Urothelium cell line (cell line): ENCODE measurements around the gene PHLPP1.

ENCODE experiments used
- DNase-seq: peaks from one replicate; pipeline ENCODE4 v3.0.0; 2011; ENCODE audit warnings: low spot score, mixed read lengths
- FAIRE-seq: peaks from 2 replicates; lab custom pipeline; 2011; peaks lifted over from hg19 to GRCh38; lab: Jason Lieb, UNC

The PHLPP1 gene

DNA sequence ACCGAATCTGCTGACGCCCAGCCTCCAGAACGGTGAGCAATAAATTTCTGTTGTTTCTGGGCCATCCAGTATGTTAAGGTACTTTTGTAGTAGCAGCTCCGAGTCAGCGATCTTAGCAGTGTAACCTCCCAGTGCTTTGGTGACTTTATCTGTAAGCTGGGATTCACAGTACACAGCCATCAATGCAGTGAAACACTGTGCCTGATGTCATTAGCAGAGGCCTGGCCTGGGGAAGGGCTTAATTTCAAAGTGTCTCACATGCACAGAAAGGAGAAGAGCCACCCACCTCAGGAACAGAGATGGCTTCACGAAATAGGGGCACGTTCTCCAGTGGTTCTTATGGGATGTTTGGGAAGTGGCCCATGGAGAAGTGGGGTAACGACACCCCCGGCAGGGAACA, 281.2 kb downstream of the PHLPP1 start:
- no peak for DNase-seq
- no peak for FAIRE-seq

DNA sequence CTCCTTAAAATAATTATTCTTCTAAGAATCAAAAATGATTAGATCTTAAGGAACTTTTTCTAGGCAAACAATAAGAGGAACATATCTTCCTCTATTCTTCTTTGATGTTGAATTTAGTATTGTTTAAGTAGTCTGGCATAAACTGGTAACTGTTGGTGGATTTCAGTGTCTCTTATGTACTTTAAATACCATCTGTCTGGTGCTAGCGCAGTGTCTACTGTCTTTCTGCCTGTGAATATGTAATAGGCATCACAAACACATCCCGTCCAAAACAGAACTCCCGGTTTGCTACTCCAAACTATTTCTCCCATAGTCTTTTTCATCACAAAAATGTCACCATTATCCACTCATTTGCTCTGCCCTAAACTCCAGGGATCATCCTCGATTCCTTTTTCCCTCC, 281.7 kb downstream of the PHLPP1 start:
- DNase-seq (no peak), FAIRE-seq (no peak)

DNA sequence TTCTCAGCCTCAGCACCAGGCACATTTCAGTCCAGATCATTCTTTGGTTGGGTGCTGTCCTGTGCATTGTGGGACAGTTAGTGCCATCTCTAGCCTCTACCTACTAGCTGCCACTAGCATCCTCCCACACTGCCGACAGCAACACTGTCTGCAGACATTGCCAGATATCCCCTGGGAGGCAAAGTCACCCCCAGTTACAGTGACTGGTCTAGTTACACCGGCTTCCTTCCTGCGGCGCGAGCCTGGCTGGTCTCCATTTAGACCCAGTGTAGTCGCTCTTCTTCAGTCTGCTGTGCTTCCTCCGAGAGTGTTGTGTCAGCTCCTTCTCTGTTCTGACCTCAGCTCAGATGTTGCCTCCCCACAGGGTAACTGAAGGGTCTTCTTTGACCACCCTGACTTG, 283.1 kb downstream of the PHLPP1 start:
- no peak for DNase-seq
- FAIRE-seq: no peak

DNA sequence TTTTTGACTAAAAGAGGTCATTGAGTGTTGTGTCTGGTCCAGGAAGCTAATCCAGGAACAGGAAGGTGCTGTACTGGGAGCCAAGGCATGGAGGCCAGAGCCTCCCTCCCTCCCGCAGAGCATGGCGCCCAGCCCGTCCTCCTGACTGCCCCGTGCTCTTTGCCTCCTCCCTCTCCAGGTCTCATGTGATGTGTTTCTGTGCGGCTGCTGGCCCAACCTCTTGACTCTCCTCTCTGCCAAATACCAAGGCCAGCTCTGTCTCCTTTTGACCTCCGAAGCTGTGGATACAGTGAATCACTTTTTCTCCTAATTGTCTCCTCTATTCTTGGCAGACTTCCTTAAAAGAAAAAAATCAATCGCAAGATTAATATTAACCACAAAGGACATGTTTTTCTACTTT, 284.1 kb downstream of the PHLPP1 start:
- no peak for FAIRE-seq

DNA sequence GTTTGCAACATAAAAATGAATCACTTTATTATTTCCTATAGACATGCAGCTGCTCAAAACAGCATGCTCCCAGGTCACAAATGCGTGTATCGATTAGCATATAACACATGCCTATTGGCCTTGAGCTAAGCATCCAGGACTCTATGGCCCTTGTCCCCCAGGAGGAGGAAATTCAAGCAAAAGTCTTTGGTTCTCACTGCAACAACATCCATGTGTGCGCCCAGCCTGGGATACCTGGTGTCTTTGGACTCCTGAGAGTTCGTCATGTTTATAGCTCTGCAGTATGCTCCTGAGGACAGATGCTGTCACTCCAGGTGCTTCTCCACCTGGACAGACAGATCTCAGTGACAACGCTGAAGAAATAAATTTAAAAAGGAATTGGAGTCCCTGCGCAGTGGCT, 284.6 kb downstream of the PHLPP1 start:
- DNase-seq (no peak), FAIRE-seq (no peak)

More for the DNA sequence above, 284.1 kb downstream of the PHLPP1 start:
- peak; percentile 43 for DNase-seq

DNA sequence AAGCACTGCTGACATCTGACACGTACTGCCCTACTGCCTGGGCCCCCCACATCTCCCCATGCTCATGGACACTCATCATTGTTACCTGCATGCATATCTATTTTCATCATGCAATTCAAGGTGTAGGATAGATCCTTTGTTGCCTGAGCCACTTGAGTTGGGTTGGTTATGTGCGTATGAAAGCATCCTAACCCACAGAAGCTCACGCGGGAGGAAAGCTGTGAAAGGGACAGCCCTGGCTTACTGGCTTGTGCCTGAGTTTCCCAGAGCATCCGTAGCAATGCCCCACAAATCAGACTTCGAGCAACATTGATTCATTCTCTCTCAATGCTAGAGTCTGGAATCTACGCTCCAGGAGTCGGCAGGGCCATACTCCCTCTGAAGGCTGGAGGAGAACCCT, 285.5 kb downstream of the PHLPP1 start:
- no peak for FAIRE-seq
- no peak for DNase-seq

DNA sequence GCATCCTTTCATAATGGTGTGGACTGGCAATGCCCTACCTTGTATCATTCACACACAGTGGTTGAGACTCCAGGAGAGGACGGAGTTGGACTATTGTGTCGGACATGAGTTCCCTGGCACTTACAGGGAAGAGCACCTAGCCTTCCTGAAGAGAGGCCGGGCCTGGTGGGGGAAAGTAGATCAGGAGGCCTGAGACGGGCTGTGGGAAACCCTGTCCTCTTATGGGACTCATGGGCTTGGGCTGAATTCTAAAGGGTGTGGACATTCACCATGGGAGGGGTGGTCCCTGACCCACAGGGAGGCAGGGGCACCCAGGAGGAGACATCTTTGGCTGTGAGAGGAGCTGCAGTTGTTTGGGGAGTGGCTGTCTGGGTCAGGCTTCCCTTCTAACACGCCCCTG, 286.5 kb downstream of the PHLPP1 start:
- no peak for FAIRE-seq
- DNase-seq: no peak

DNA sequence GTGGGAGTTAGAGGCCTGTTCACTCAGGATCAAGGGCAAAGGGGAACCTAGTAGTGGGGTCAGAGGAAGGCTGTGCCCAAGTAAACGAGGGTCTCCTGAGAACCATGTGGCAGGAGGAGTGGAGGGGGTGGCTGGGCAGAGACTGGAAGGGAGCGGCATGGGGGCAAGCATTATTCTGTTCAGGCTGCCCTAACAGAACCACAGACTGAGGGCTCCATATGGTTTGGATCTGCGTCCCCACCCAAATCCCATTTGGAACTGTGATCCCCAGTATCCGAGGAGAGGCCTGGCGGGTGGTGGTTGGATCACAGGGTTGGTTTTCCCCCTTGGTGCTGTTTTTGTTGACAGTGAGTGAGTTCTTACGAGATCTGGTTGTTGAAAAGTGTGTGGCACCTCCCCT, 287.0 kb downstream of the PHLPP1 start:
- FAIRE-seq: no peak

DNA sequence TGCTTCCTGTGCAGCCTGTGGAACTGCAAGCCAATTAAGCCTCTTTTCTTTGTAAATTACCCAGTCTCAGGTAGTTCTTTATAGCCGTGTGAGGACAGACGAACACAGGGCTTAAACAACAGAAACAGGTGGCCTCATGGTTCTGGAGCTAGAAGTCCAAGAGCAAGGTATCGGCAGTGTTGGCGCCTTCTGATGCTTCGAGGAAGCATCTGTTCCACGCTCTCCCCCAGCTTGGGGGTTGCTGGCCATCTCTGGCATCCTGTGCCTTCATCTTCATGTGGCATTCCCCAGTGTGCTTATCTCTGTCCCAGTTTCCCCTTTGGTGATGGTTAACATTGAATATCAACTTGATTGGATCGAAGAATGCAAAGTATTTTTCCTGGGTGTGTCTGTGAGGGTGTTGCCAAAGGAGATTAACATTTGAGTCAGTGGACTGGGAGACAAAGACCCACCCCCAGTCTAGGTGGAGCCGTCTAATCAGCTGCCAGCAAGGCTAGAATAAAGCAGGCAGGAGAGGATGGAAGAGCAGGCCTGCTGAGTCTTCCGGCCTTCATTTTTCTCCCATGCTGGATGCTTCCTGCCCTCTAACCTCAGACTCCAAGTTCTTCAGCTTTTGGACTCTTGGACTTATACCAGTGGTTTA, 287.6 kb downstream of the PHLPP1 start:
- no peak for FAIRE-seq
- DNase-seq: no peak

More for the DNA sequence above, 287.0 kb downstream of the PHLPP1 start:
- DNase-seq: no peak

DNA sequence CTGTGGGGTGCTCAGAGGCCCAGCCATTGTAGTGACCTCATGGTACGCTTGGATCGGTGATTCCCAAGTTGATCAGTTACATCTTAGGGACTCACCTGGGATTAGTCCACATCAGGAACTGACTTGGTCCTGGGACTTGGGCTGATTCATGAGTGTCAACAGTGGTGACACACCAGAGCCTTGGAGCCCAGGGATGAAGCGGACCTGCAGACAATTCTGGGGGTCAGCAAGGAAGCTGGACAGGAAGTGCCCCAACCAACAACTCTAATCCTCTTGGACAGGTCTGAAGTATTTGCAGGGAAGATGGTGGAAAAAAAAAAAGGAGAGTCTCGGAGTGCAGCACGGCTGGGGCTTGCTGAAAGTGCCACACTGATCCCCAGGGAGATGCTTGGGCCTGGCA, 288.6 kb downstream of the PHLPP1 start:
- FAIRE-seq (no peak), DNase-seq (no peak)

DNA sequence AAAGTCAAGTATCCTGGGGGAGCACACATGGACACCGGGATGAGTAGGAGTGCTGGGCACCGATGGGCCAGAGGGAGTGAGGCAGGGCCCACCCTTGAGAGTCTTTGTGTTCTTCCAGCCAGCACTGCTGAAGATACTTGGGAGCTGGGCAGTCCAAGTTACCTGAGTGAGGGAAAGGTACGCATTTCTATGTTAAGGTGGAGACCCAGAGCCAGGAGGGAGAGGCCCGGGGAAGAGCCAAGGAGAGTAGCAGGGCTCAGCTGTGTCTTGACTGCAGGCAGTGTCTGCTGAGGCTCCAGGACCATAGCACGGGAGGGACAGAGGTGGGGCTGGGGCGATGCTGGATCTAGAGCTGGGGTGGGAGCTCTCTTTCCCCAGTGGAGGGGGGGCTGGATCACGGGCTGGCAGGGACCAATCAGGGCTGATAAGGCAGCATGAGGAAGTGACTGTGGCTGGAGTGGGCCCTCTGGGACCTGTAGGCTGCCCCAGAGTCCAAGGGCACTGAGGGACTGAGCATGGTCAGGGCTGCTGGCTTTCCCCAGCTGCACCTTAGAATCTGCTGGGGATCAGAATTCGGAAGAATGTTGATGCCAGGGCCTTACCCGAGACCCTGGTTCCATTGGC, 289.2 kb downstream of the PHLPP1 start:
- DNase-seq (no peak), FAIRE-seq (no peak)

DNA sequence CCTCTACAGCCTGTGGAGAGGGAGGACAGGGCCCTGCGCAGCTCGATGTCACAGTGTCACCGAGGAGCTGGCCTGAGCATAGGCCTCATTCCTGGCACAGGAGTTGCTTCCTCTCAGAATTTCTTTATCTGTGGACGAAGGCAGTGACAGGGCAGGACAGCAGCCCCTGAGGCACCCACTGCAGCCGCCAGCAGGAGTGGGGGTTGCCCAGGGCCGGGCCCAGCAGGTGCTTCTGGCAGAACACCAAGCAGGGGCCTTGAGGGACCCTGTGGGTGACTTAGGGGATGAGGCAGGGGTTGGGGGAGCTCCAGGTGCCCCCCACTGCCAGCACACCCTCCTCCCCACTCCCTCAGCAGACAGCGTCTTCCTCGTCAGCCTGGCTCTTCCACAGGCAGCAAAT, 290.0 kb downstream of the PHLPP1 start:
- no peak for FAIRE-seq

DNA sequence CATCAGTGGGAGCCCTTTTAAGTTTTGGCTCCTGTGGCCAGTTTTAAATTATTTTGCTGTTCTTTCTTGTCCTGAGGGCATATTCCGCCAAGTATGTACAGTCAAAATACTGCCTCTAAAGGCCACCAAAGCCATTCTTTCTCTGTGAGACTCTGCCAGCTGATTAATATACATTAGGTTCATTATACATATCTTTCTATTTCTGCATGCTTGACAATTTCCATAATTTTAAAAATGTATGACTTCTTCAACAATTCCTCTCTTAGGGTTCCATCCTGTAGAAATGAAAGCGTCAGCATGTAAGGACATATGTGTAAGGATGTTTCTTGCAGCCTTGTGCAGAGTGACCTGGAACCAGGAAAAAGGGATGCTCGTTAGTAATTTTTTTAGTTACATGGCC, 291.9 kb downstream of the PHLPP1 start:
- DNase-seq (no peak), FAIRE-seq (no peak)

More for the DNA sequence above, 290.0 kb downstream of the PHLPP1 start:
- no peak for DNase-seq

DNA sequence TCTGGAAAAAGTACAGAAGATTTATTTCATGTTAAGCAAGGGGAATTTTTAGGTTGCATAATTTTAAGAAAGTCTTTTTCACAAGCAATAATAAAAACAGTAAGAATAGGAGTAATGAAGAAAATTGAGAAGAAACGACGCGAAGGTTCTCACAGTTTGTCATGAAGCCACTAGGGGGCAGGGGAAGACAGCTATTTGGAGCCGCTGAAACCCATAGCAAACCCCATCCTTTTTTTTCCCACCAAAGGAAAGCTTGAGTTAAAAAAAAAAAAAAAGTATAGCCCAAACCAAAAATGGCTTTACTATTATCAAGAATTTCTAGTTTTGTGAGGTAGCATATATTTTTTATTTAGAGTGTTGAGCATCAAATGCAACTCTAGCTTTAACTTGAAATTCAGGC, 300.9 kb downstream of the PHLPP1 start:
- FAIRE-seq: no peak

DNA sequence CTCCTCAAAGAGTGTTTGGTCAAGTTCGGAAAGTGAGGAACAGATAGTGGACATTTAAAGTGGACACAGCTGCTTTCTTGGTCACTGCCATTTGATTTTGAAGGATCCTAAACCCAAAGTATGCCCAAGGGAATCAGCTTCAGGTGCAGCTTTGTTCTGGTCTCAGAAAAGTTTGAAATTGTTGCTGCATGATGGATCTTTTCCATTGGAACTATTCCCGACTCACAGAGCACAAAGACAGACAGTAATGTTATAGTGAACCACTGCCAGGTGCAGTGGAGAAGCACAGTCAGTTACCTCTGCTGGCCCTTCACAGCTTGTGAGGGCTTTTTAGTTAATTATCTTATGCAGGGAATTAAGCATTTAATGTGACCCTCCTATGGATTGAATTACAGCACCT, 301.7 kb downstream of the PHLPP1 start:
- no peak for DNase-seq
- FAIRE-seq: no peak

More for the DNA sequence above, 300.9 kb downstream of the PHLPP1 start:
- DNase-seq: peak; percentile 53

DNA sequence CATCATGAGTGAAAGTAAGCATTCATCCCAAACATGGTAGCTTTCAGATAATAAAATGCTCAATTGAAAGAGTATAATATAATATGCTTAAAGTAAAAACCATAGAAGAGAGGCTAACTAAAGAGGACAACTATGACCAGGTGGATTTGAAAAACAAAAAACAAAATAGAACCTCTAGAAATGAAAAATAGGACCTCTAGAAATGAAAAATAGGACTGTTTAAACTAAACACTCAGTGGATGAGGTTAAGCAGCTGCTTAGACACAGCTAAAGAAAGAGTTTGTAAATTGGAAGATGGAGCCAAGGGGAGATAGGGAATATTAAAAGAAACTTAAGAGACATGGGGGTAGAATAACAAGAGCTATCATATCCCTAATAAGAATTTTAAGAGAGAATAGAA, 302.6 kb downstream of the PHLPP1 start:
- no peak for FAIRE-seq

DNA sequence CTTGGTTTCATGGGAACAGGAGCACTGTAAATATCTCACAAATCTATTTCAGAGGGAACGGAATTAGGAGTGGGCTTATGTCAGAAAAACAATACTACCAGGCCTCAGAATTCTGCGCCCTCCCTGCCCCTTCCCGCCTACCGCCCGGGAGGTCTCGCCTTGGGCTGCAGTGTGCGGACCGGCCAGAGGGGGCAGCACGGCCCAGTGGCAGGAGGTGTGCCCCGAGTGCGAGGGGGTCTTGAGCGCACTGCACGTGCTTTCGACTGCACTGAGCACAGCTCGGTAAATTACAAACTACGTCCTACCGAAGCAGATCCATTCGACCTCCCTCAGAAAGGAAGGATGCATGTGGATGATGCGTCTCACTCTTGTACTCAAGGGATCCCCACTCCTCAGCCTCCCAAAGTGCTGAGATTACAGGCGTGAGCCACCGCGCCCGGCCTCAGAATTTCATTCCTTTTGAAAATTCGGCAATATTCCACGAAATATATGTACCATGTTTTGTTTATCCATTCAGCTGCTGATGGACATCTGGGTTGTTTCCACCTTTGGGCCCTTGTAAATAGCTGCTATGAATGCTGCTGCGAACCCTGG, 307.2 kb downstream of the PHLPP1 start:
- no peak for FAIRE-seq

More for the DNA sequence above, 302.6 kb downstream of the PHLPP1 start:
- no peak for DNase-seq

DNA sequence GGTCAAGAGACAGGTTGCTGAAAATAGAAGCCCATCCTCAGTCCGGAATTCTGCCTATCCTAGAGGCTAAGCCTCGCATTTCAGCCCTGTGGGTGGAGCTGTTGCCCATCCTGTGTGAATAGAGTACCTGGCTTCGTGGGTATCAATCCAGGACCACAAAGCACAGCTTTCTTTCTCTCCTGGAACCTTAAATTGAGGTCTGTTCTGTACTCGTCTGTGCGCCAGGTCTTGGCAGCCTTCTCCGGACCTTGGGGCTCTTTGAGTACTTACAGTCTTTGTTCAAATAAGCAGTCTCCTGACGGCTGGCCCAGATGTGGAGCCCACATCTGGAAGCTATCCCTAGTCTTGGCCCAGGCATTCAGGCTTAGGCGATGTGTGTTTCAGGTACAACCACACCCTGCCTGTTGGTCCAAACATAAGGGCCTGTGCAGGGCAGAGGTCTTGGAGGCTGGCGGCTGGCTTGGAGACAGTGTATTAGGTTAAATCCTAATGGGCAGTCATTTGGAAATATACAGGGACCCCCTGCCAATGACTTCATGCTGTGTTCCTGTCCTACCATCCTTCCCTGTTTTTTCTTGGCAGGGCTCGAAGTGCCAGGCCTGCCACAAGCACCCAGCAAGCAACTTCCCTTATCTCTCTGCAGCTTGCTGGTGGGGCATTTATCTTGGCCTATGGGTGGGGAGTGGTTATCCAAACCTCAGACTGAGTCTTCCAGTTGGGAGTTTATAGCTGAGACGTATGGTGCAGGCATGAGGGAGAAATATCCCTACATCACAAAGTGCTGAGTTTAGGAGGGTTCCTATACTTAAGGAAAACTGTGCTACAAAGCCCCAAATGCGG, 310.1 kb downstream of the PHLPP1 start:
- FAIRE-seq: no peak
- DNase-seq: no peak

More for the DNA sequence above, 307.2 kb downstream of the PHLPP1 start:
- no peak for DNase-seq

DNA sequence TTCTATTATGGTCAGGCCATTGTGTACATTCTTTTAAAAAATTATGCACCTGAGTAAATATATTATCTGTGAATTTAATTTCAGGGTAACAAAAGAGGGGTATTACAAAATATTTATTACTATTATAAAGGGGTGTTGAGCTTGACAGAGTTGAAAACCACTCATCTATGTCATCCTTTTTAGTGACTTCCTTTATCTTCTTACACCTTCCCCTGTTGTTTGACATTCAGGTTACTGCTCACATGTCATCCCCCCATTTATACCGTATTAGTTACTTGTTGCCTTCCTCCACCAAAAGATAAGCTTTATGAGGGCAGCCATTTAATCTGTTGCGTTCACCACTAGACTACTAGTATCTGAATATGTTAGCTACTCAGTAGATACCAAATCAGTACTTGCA, 313.0 kb downstream of the PHLPP1 start:
- FAIRE-seq (no peak), DNase-seq (no peak)
